ENCODE measurements around the gene SSTR1.

Gene SSTR1

DNA sequence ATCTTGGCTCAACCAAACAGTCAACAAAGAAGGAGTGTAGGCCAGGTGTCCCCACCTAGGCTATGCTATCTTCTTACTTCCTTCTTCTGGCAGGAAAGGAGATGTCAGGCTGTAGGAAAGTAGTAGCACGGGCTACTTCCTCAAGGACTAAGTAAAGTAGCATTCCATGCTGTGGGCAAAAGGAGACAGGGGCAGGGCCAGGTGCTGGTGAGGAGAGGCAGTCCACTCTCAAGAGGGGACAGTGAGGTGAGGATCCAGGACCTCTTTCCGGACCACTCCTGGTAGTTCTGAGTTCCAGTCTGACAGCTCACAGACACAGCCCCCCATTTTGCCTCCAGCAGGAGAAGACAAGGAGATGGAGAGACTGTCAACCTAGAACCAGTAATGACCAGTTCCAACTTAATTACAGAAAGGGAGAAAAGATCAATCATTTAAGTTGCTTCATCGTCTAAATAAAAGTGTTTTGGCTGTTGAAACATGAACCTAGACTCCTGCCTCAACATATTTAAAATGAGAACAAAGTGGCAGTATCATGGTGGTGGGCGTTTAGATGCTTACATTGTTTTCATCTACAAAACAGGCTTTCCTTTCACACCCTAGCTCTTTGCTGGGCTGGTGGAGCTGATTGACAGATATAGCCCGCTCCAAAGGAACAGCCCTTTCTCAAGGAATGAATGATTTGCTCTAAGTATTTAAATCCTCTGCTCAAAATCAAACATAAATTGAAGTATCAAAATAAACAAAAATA is 5.1 kb upstream of the SSTR1 start:
- DNase-seq (ENCODE audit: low read depth) = no peak

DNA sequence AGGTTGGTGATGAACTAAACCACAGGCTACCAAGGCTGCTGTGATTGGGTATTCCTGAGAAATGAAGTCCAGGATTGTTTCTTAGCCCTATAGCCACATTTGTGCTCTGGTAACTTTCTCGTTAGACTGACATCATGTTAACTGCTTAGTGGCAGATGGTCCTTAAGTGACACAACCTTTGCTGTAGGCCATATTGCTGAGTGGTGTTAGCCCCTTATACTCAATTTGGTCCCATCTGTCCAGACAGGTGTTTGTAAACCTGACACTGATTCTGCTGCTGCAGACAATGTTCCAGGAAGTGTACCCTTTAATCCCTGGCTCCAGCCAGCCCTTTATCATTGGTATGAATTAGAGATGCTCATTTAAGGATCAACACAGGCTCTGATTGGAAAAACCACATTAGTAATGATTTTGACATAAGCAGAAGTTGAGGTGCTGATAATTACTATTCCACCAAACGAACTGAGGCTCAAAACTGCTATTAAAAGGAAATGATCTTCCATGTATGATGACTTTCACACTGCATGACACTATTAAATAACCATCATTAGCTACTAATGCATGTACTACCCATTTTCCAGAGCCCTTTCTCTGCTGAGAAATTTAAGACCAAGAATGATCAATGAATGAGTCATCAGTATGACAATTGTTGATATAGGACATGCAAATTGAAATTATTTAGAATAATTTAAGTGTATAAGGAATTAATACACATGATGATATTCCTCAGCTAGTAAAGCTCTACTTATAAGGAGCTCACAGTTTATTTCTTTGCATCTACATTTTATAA is 3.6 kb upstream of the SSTR1 start:
- no peak for DNase-seq (ENCODE audit: low read depth)

DNA sequence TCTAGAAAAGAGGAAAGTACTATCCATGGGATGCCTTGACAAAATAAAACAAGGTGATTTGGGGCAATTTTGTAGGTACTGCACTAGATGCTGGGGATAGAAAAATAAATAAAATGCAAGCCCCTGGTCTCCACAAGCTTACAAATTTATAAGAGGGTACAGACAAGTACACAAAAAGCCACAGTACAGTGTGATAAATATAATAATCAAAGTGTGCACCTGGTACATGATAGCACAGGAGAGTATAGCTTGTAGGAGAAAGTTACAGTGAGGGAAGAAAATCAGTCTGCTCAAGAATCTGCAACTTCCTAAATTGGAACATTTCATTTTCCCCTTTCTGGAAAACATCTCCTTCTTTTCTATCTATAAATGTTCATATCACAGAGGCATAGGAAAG is 3.0 kb upstream of the SSTR1 start:
- no peak for DNase-seq (ENCODE audit: low read depth)

DNA sequence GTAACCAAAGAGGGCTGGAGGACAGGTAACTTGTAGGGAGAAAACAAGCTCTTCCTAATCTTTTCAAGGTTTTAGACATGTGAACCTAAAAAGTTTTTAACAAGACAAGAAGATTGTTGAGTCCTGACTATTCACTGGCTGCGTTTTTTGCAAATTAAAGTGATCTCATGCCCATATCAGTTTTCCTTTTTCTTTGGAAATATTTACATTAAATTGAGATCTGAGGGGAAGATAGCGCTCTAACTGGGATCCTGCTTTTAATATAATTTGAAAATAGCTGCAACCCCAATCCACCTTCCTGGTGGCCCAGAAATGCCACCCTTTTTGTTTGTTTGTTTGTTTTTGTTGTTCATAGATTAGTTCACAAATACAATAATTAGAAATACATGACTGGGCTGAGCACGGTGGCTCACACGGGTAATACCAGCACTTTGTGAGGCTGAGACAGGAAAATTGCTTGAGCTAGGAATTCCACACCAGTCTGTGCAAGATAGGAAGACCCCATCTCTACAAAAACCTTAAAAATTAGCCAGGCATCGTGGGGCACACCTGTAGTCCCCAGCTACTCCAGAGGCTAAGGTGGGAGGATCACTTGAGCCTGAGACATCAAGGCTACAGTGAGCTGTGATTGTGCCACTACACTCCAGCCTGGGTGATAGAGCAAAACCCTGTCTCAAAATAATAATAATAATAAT is 2.4 kb upstream of the SSTR1 start:
- DNase-seq (ENCODE audit: low read depth) = no peak

DNA sequence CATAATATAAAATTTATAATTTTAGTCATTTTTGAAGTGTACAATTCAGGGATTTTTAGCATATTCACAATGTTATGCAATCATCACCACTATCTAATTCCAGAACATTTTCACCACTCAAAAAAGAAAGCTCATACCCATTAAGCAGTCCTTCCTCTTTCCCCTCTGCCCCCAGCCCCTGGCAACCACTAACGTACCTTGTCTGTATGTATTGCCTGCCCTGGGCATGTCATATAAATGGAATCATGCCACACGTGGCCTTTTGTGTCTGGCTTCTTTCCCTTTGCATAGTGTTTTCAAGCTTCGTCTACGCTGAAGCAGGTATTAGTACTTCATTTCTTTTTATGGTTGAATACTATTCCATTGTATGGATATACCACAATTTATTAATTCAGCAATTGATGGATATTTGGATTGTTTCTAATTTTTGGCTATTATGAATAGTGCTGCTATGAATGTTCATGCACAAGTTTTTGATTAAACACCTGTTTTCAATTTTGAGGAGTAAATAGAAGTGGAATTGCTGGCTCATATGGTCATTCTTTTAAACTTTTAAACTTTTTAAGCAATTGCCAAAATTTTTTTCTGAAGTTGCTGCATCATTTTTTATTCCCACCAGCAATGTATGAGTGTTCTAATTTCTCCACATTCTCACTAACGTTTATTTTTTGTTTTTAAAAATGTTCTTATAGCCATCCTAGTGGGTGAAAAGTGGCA is 1.6 kb upstream of the SSTR1 start:
- DNase-seq (ENCODE audit: low read depth) = no peak

DNA sequence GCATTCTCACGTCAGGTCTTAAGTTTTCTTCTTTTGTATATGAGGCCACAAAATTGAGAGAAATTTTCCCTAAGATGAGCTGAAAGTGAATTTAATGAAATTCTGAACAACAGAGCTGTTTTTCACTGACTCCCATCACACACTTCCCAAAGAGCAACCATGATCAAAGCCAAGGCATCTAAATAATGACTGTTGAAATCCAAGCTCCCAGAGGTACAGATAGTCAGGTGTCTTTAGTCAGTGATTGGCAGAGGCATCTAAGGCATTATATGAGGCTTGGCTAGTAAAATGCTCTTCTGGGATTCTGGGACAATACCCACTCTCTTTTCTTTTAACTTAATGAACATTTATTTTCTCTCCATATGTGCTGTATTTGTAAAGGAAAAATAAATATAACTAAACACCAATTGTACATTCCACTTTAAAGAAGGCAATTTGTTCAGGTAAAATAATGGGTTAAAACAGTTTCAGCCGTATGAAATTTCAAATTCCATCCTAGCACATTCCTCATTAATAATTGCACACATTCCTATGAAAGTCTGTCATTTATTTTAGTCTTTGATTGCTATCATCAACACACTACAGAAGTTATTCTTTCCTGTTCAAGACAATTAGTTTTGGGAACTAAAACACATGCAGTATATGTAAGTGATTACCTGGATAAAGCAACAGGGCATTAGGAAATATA is 871 bp upstream of the SSTR1 start:
- no peak for DNase-seq (ENCODE audit: low read depth)

DNA sequence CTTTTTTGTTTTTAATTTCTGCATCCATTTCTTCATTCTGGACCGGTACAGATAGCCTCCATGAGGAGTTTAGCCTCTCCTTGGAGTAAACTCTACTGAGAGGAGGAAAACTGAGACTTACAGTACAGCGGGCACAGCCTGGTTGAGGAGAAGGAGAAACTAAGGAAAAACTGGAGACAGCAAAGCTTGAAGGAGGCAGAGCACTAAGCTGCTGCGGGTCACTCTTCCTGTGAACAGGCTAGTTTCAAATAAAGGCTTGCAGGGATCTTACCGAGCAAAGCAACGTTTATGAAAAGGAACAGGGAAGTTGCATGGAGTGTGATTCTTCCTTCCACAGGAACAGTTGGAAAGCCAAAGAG is 348 bp upstream of the SSTR1 start:
- DNase-seq (ENCODE audit: low read depth) = no peak

DNA sequence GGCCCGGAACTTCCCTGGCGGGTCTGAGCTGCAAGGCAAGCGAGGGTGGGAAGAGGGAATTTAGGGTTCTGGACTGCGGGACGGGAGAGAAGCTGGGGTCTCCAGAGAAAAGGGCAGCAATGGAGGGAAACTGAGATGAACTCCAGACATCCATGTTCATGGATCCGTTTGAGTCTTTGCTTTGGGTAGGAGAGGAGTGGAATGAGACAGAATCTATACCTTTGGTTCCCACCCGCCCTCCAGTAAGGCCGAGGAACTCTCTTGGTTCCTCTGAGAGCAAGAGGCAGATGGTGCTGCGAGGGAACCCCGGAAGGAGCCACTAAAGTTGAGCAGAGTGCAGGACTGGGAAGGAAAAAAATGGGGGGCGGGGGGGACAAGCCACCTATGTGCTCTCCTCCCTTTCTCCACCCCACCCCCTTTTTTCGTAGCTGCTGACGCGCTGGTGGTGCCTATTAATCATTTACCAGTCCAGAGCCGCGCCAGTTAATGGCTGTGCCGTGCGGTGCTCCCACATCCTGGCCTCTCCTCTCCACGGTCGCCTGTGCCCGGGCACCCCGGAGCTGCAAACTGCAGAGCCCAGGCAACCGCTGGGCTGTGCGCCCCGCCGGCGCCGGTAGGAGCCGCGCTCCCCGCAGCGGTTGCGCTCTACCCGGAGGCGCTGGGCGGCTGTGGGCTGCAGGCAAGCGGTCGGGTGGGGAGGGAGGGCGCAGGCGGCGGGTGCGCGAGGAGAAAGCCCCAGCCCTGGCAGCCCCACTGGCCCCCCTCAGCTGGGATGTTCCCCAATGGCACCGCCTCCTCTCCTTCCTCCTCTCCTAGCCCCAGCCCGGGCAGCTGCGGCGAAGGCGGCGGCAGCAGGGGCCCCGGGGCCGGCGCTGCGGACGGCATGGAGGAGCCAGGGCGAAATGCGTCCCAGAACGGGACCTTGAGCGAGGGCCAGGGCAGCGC is 1.2 kb downstream of the SSTR1 start:
- no peak for DNase-seq (ENCODE audit: low read depth)

DNA sequence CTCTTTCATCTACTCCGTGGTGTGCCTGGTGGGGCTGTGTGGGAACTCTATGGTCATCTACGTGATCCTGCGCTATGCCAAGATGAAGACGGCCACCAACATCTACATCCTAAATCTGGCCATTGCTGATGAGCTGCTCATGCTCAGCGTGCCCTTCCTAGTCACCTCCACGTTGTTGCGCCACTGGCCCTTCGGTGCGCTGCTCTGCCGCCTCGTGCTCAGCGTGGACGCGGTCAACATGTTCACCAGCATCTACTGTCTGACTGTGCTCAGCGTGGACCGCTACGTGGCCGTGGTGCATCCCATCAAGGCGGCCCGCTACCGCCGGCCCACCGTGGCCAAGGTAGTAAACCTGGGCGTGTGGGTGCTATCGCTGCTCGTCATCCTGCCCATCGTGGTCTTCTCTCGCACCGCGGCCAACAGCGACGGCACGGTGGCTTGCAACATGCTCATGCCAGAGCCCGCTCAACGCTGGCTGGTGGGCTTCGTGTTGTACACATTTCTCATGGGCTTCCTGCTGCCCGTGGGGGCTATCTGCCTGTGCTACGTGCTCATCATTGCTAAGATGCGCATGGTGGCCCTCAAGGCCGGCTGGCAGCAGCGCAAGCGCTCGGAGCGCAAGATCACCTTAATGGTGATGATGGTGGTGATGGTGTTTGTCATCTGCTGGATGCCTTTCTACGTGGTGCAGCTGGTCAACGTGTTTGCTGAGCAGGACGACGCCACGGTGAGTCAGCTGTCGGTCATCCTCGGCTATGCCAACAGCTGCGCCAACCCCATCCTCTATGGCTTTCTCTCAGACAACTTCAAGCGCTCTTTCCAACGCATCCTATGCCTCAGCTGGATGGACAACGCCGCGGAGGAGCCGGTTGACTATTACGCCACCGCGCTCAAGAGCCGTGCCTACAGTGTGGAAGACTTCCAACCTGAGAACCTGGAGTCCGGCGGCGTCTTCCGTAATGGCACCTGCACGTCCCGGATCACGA is 2.2 kb downstream of the SSTR1 start:
- DNase-seq (ENCODE audit: low read depth) = no peak

DNA sequence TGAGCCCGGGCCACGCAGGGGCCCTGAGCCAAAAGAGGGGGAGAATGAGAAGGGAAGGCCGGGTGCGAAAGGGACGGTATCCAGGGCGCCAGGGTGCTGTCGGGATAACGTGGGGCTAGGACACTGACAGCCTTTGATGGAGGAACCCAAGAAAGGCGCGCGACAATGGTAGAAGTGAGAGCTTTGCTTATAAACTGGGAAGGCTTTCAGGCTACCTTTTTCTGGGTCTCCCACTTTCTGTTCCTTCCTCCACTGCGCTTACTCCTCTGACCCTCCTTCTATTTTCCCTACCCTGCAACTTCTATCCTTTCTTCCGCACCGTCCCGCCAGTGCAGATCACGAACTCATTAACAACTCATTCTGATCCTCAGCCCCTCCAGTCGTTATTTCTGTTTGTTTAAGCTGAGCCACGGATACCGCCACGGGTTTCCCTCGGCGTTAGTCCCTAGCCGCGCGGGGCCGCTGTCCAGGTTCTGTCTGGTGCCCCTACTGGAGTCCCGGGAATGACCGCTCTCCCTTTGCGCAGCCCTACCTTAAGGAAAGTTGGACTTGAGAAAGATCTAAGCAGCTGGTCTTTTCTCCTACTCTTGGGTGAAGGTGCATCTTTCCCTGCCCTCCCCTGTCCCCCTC is 3.0 kb downstream of the SSTR1 start:
- DNase-seq (ENCODE audit: low read depth) = no peak

DNA sequence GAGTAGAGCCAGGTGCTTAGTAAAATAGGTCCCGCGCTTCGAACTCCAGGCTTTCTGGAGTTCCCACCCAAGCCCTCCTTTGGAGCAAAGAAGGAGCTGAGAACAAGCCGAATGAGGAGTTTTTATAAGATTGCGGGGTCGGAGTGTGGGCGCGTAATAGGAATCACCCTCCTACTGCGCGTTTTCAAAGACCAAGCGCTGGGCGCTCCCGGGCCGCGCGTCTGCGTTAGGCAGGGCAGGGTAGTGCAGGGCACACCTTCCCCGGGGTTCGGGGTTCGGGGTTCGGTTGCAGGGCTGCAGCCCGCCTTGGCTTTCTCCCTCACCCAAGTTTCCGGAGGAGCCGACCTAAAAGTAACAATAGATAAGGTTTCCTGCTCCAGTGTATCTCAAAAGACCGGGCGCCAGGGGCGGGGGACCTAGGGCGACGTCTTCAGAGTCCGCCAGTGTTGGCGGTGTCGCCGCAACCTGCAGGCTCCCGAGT is 3.6 kb downstream of the SSTR1 start:
- no peak for DNase-seq (ENCODE audit: low read depth)

DNA sequence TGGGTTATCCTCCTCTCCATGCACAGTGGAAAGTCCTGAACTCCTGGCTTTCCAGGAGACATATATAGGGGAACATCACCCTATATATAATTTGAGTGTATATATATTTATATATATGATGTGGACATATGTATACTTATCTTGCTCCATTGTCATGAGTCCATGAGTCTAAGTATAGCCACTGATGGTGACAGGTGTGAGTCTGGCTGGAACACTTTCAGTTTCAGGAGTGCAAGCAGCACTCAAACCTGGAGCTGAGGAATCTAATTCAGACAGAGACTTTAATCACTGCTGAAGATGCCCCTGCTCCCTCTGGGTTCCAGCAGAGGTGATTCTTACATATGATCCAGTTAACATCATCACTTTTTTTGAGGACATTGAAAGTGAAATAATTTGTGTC is 4.4 kb downstream of the SSTR1 start:
- no peak for DNase-seq (ENCODE audit: low read depth)

DNA sequence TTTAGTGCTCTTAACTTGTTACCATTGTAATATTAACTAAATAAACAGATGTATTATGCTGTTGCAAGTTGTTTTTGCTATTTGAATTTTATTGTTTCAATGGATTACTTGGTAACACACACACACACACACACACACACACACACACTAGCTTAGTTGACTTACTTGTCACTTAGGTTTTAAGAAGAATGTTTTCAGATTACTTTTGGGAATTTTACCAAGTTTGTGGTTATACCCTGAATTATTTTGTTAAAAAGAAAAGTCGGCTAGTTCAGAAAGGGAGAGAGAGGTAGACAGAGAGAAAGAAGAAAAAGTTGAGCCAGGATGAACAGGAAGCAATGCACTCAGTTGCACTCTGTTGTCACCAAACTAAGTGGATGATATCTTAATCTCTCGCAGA is 5.3 kb downstream of the SSTR1 start:
- DNase-seq (ENCODE audit: low read depth) = no peak

DNA sequence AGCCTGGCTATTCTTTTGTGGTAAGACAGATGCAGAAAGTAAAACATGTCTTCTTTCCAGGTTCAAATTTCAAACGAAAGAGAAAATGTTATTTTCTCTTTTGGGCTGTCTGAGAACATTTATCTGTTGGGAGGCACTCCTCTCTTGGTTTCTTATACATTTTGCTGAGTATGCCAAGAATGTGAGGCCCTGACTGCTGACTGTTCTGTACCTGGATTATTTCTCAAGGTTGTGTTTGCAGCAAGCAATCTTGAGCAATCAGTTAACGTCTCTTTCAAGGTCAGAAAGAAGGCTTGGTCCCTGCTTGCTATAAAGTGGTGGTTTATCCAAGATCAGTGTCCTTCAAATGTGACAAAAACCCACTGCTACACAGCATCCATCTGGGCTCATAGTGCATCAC is 9.8 kb downstream of the SSTR1 start:
- DNase-seq (ENCODE audit: low read depth) = no peak

DNA sequence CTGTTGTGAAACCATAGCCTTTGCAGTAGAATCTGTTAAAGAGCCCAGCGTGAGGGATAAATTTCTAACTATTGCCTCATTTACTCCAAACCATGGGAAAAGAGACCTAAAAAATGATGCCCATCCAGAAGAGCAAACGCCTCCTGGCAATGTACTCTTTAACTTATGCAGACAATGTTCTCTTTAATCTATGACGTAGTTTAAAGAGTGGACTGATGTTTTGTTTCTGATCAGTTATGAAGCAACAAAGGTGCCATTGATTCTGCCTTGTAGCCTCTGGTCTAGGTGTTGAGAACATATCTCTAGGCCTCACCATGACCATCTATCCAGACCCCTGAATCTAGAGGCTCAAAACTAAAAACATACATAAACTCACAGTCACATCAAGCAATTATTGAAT is 13.4 kb downstream of the SSTR1 start:
- no peak for DNase-seq (ENCODE audit: low read depth)

DNA sequence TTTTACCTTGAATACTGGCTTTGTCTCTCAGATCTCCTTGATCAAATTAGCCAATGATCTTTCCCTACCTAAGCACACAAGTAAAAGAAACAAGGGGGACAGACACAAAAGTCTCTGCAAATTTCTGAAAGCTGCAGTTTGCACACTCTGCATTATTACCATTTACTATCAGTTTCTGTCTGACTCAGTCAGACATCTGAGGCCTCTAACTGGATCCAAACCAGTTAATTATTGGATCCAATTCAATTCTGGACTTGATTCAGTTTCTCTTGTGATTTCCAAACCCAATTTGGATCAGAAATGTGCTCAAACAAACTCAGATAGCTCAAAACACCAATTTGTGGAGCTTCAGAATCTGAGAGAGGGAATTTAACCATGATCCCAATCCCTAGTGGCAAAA is 16.6 kb downstream of the SSTR1 start:
- no peak for DNase-seq (ENCODE audit: low read depth)

DNA sequence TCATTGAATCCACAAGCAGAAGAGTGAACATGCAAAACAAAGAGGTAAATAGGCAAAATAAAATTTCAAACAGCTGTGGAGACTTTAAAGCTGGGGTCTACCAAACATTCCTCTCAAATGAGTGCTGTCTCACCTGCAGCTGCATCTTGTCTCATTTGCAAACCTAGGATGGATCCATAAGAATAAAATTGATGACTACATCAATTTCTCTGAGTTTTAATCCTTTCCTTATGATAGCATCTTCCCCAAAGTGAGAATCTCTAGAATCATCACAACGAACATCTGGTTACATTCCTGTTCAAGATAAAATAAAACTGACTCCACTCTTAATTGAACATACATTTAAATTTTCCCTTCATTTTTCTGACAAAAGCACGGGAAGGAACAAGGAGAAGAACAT is 18.2 kb downstream of the SSTR1 start:
- no peak for DNase-seq (ENCODE audit: low read depth)

DNA sequence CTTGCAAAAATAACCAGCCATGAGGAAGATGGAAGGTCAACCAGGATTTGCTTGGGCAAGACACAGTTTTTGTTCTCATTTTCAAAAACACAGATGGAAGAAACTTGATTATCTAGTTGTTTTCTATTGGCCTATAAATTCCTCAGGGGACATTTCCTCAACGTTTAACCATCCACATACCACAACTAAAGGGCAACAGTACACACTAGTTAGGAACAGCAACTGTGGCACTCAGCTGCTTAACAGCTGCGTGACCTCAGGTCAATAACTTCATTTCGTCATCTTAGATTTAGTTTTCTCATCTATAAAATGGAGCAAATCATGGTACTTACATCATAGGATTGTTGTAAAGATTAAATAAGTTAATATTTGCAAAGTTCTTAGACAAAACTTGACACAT is 18.7 kb downstream of the SSTR1 start:
- no peak for DNase-seq (ENCODE audit: low read depth)

DNA sequence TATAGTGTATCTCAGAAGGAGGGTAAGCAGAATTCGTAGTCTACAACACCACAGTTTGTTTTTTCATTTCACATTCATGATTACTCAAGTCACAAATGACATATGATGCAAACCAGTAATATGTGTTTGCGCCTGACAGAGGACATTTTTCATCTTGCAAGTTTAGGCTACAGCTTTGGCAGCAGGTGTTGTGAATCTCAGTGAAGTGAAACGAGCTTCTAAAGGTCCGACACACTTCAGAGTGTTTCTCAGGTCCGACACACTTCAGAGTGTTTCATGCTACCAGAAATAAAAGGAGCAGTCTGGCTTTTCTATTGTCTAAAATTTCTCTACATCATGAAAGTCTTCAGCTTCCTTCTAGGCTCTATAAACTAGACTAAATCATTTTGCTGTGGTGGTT is 25.5 kb downstream of the SSTR1 start:
- no peak for DNase-seq (ENCODE audit: low read depth)
